Diencephalon (tissue), 1 donor: ENCODE results near the gene TAGLN. TPM values are rescaled to one million over a fixed set of nuclear protein-coding genes. Genes with fewer than 3 reads are reported as not detected.

Experiments
- total RNA-seq: library from RNA; depleted of rRNA; stranded (reverse); fragments of >200 nt; gene quantifications from one replicate; pipeline ENCODE4 v1.2.3, GENCODE V29; 2014

TAGLN gene
- 8.3 TPM for total RNA-seq

GRCh38 chr11:117199053-117199915 lies at the start of gene TAGLN:
TSS of gene TAGLN (plus strand) at chr11:117199370. CDS start at chr11:117203014, 3,644 bp downstream.

GRCh38 chr11:117178210-117179034 lies 20.7 kb upstream of the TAGLN start, which contains the start of gene SIDT2:
TSS of gene SIDT2 (plus strand) at chr11:117178743. CDS start at chr11:117179264, 521 bp downstream.

GRCh38 chr11:117231842-117232091 lies 32.6 kb downstream of the TAGLN start, which contains the start of gene PCSK7:
TSS of gene PCSK7 (minus strand) at chr11:117232073. CDS start at chr11:117229844, 2,229 bp downstream.

GRCh38 chr11:117232092-117232878 lies 33.1 kb downstream of the TAGLN start, which contains the start of gene RNF214:
TSS of gene RNF214 (plus strand) at chr11:117232671. CDS start at chr11:117234273, 1,602 bp downstream.

Other genes starting within 250 kb of the TAGLN start
- 39.0 TPM for gene SIK3, start 100.9 kb upstream of the TAGLN start, total RNA-seq
- 276 TPM for gene PAFAH1B2, start 55.1 kb upstream of the TAGLN start, total RNA-seq
- gene SIDT2, start 20.6 kb upstream of the TAGLN start, total RNA-seq: 23.1 TPM
- 21.7 TPM for gene PCSK7, start 32.7 kb downstream of the TAGLN start, total RNA-seq
- 20.1 TPM for gene RNF214, start 33.3 kb downstream of the TAGLN start, total RNA-seq
- gene BACE1-AS, start 92.0 kb downstream of the TAGLN start, total RNA-seq: 7.2 TPM
- 36.2 TPM for gene BACE1, start 116.9 kb downstream of the TAGLN start, total RNA-seq
- gene CEP164, start 128.5 kb downstream of the TAGLN start, total RNA-seq: 20.1 TPM